Panc1 (cell line): Measurements from ENCODE around the gene SMC6. TPM values are rescaled to one million over a fixed set of nuclear protein-coding genes. Genes with fewer than 3 reads are reported as not detected.

Experiments used
- ATAC-seq: fragments of 200-7000 bp; cut with Tn5 transposase; 2 replicates; pipeline ENCODE4 v1.9.1; 2020; ENCODE audit warnings: mild to moderate bottlenecking, moderate library complexity
- BruUV-seq: library from RNA; stranded (reverse); fragments of 400-500 nt; replicated peaks from 2 replicates; lab custom pipeline; 2021; lab: Mats Ljungman, UMichigan
- CTCF ChIA-PET: fragments of 300-600 bp; sonication (Branson Sonifier 250); formaldehyde crosslinking; loops from one replicate; lab custom pipeline; 2022; ENCODE audit warnings: antibody characterized with exemption; lab: Charles Lee
- POLR2A ChIA-PET: fragments of 300-600 bp; sonication (Branson Sonifier 250); formaldehyde crosslinking; loops from one replicate; lab custom pipeline; 2022; ENCODE audit warnings: antibody characterized with exemption; lab: Charles Lee
- DNase-seq: peaks from one replicate; pipeline ENCODE4 v3.0.0-alpha.2; 2010; ENCODE audit warnings: low read depth, low spot score
- H3K27ac ChIP-seq: 2 replicates; pipeline ENCODE4 v1.5.1; 2011; ENCODE audit warnings: mild to moderate bottlenecking, low read length, inconsistent platforms
- H3K27me3 ChIP-seq: fragments of 200-500 bp; sonication (Bioruptor generic); 2 replicates; pipeline ENCODE4 v1.6.0; 2014; ENCODE audit warnings: low read length, inconsistent platforms; ENCODE audit not compliant: control insufficient read depth, insufficient read depth
- H3K36me3 ChIP-seq: fragments of 200-500 bp; sonication (Bioruptor generic); 2 replicates; pipeline ENCODE4 v1.5.1; 2014; ENCODE audit warnings: inconsistent platforms, mild to moderate bottlenecking, low read length, moderate library complexity; ENCODE audit not compliant: control insufficient read depth, insufficient read depth
- H3K4me1 ChIP-seq: 2 replicates; pipeline ENCODE4 v1.5.1; 2011; ENCODE audit warnings: inconsistent platforms, mild to moderate bottlenecking, low read length, moderate library complexity; ENCODE audit not compliant: control insufficient read depth, insufficient read depth
- H3K4me3 ChIP-seq, 2 experiments: 2 replicates each; pipeline ENCODE4 v1.5.1; 2011 to 2012; ENCODE audit warnings: low read depth in 2 of 2, low read length in 2 of 2, mild to moderate bottlenecking in 2 of 2, inconsistent platforms in 1 of 2, moderate library complexity in 1 of 2
- H3K9me3 ChIP-seq: fragments of 200-500 bp; sonication (Bioruptor generic); 2 replicates; pipeline ENCODE4 v1.5.1; 2014; ENCODE audit warnings: low read depth, mild to moderate bottlenecking, inconsistent platforms, low read length, moderate library complexity; ENCODE audit not compliant: control insufficient read depth, insufficient read depth
- POLR2AphosphoS5 ChIP-seq: IDR thresholded peaks from 2 replicates; pipeline ENCODE4 v1.6.1; 2012; ENCODE audit warnings: mild to moderate bottlenecking, low read depth, low read length, moderate library complexity
- SIN3A ChIP-seq: IDR thresholded peaks from 2 replicates; pipeline ENCODE4 v1.6.1; 2012; ENCODE audit warnings: low read depth, mild to moderate bottlenecking, low read length, moderate library complexity, borderline replicate concordance; ENCODE audit not compliant: insufficient read depth
- TCF7L2 ChIP-seq: IDR thresholded peaks from 2 replicates; pipeline ENCODE4 v1.6.1; 2011; ENCODE audit warnings: mild to moderate bottlenecking, low read depth, low read length, inconsistent platforms
- in situ Hi-C: cut with HindIII; loops from 2 replicates; pipeline ENCODE4 v1.10.0; 2016; ENCODE audit warnings: low sequenced_read_pairs, low pct_unique_long_range_greater_than_20kb
- intact Hi-C: fragments of 100-400 bp; cut with micrococcal nuclease; formaldehyde crosslinking; loops from one replicate; pipeline ENCODE4 v1.10.0; 2022; ENCODE audit not compliant: unreplicated experiment
- total RNA-seq: library from RNA; stranded (reverse); gene quantifications from one replicate; pipeline ENCODE4 v1.2.1, GENCODE V29; 2021; ENCODE audit not compliant: unreplicated experiment
- TF ChIP-seq, protein P1 (sequence below), 2 experiments: IDR thresholded peaks; 2 replicates each; pipeline ENCODE4 v1.6.1; 2011 to 2012; ENCODE audit warnings: low read depth in 2 of 2, control low read depth in 1 of 2, low read length in 1 of 2, mild to moderate bottlenecking in 1 of 2, moderate library complexity in 1 of 2; ENCODE audit not compliant: insufficient read depth in 1 of 2
- TF ChIP-seq, protein P2 (sequence below): fragments of 450-650 bp; IDR thresholded peaks from 2 replicates; pipeline ENCODE4 v1.5.1; 2017; ENCODE audit warnings: mild to moderate bottlenecking

Gene SMC6
- total RNA-seq, 1 experiment from 2014 or later = 43.8 TPM

DNA sequence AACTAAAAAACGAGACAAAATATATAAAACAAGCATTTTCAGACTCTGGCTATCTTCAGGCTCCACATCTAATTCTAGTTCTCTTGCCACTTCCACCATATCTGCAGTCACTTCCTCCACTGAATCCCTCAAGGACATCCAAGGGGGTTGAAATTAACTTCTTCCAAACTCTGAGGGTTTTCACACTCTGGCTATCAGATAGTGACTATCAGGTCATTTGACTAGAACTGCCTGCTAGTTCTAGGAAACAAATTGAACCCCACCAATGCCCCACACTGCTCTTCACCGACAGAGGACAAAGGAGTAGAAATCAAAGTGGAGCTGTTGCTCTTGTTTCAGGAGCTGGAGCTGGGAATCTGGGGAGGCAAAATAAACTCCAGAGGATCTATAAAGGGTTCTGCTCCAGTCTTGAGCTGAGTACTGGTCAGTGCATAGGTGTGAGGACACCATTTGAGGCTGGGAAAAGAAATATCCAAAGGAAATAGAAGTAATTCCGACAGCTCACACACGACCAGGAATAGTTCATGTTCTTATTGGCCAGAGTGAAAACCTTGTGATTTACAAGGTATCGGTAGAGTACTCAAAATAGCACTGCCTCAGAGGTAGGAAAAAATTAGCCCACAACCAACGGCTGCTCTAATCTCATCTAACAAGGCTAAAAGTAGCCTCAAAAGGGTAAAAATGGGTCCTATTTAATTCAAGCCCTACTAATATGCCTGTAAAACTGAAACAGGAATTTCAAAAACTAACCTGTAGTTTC lies 71.3 kb downstream of the SMC6 start:
- H3K27me3 ChIP-seq = no peaks in the 10 kb centered on the region
- ATAC-seq = no peak
- H3K4me1 ChIP-seq = no peaks in the 10 kb centered on the region
- H3K36me3 ChIP-seq = peaks cover 8% of the 10 kb centered on the region
- TF ChIP-seq POLR2AphosphoS5 (no peak), SIN3A (no peak), TCF7L2 (no peak)
- TF ChIP-seq, protein P1, sequence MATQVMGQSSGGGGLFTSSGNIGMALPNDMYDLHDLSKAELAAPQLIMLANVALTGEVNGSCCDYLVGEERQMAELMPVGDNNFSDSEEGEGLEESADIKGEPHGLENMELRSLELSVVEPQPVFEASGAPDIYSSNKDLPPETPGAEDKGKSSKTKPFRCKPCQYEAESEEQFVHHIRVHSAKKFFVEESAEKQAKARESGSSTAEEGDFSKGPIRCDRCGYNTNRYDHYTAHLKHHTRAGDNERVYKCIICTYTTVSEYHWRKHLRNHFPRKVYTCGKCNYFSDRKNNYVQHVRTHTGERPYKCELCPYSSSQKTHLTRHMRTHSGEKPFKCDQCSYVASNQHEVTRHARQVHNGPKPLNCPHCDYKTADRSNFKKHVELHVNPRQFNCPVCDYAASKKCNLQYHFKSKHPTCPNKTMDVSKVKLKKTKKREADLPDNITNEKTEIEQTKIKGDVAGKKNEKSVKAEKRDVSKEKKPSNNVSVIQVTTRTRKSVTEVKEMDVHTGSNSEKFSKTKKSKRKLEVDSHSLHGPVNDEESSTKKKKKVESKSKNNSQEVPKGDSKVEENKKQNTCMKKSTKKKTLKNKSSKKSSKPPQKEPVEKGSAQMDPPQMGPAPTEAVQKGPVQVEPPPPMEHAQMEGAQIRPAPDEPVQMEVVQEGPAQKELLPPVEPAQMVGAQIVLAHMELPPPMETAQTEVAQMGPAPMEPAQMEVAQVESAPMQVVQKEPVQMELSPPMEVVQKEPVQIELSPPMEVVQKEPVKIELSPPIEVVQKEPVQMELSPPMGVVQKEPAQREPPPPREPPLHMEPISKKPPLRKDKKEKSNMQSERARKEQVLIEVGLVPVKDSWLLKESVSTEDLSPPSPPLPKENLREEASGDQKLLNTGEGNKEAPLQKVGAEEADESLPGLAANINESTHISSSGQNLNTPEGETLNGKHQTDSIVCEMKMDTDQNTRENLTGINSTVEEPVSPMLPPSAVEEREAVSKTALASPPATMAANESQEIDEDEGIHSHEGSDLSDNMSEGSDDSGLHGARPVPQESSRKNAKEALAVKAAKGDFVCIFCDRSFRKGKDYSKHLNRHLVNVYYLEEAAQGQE (IDR thresholded peaks at IDR 0.05; ENCODE audit: insufficient read depth in 1 of 2, low read depth in 2 of 2, low read length in 1 of 2) = no peak
- TF ChIP-seq, protein P2, sequence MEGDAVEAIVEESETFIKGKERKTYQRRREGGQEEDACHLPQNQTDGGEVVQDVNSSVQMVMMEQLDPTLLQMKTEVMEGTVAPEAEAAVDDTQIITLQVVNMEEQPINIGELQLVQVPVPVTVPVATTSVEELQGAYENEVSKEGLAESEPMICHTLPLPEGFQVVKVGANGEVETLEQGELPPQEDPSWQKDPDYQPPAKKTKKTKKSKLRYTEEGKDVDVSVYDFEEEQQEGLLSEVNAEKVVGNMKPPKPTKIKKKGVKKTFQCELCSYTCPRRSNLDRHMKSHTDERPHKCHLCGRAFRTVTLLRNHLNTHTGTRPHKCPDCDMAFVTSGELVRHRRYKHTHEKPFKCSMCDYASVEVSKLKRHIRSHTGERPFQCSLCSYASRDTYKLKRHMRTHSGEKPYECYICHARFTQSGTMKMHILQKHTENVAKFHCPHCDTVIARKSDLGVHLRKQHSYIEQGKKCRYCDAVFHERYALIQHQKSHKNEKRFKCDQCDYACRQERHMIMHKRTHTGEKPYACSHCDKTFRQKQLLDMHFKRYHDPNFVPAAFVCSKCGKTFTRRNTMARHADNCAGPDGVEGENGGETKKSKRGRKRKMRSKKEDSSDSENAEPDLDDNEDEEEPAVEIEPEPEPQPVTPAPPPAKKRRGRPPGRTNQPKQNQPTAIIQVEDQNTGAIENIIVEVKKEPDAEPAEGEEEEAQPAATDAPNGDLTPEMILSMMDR = no peak
- H3K9me3 ChIP-seq = no peaks in the 10 kb centered on the region
- no peak for DNase-seq
- ChIA-PET CTCF (no interaction called here), POLR2A (no interaction called here)
- in situ Hi-C loops (no loop called here), intact Hi-C loops (no loop called here)
- H3K27ac ChIP-seq = no peak overlapping the region
- no peak overlapping the region for H3K4me3 ChIP-seq
- no TSS peak for BruUV-seq

DNA sequence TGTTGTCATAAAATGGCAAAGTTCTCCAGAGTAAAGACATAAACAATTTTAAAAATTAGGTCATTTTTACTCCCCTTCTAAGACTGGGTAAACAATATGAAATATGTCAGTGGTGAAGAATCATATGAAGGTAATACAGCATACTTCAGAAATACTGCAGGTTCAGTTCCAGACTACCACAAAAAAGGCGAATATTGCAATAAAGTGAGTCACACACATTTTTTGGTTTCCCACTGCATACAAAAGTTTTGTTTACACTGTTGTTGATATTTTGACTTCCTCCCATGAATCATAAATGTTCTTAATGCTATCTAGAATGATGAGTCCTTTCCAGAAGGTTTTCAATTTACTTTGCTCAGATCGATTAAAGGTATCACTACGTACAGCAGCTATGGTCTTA lies 73.5 kb downstream of the SMC6 start:
- BruUV-seq = no TSS peak
- Histone ChIP-seq H3K4me3 (no peak overlapping the region), H3K36me3 (peaks cover 15% of the 10 kb centered on the region; the same call in 1 of the 2 replicates), H3K27ac (no peak overlapping the region), H3K9me3 (no peaks in the 10 kb centered on the region), H3K27me3 (no peaks in the 10 kb centered on the region), H3K4me1 (no peaks in the 10 kb centered on the region)
- DNase-seq = no peak
- POLR2A ChIA-PET = no interaction called here
- in situ Hi-C loops = no loop called here
- intact Hi-C loops = no loop called here
- CTCF ChIA-PET = no interaction called here
- TF ChIP-seq POLR2AphosphoS5 (no peak), TCF7L2 (no peak), SIN3A (no peak)
- TF ChIP-seq, protein P1 (IDR thresholded peaks at IDR 0.05; ENCODE audit: insufficient read depth in 1 of 2, low read depth in 2 of 2, low read length in 1 of 2) = no peak
- TF ChIP-seq, protein P2 = no peak
- ATAC-seq = no peak
